PC-9 (cell line): ENCODE results near the gene GATC.

Experiments
- CTCF ChIP-seq: fragments of 200-600 bp; sonication (generic); conservative IDR thresholded peaks from 2 replicates; pipeline ENCODE4 v1.6.1; 2017; ENCODE audit warnings: mixed run types, antibody characterized with exemption, mild to moderate bottlenecking, moderate library complexity
- EZH2 ChIP-seq: fragments of 200-600 bp; sonication (generic); IDR thresholded peaks from 2 replicates; pipeline ENCODE4 v1.8.0; 2017; ENCODE audit warnings: antibody characterized with exemption, low read depth

GRCh38 chr12:120480211-120480610 lies 34.0 kb downstream of the GATC start:
- TF ChIP-seq CTCF (no peak), EZH2 (no peak)
